Epithelial cell of esophagus (primary cell): Measurements from ENCODE around the gene LZTR1.

Experiments used
- DNase-seq: peaks from one replicate; pipeline ENCODE4 v3.0.0; 2010; ENCODE audit warnings: low read depth
- H3K4me3 ChIP-seq: 2 replicates; pipeline ENCODE4 v1.5.1; 2011; ENCODE audit warnings: mild to moderate bottlenecking, low read length, control low read depth
- CTCF ChIP-seq: IDR thresholded peaks from 2 replicates; pipeline ENCODE4 v1.5.1; 2011; ENCODE audit warnings: low read depth, mild to moderate bottlenecking, low read length, control low read depth, inconsistent platforms; ENCODE audit not compliant: insufficient read depth; ENCODE audit errors: missing control alignments

The LZTR1 gene

GRCh38 chr22:20987375-20987774 lies 5.3 kb downstream of the LZTR1 start:
- DNase-seq: no peak
- no peak for TF ChIP-seq CTCF
- no peak overlapping the region for H3K4me3 ChIP-seq

GRCh38 chr22:20988573-20989322 lies 6.7 kb downstream of the LZTR1 start:
- DNase-seq: no peak
- TF ChIP-seq CTCF: no peak

GRCh38 chr22:20989323-20990138 lies 7.4 kb downstream of the LZTR1 start:
- no peak overlapping the region for H3K4me3 ChIP-seq
- no peak for DNase-seq
- no peak for TF ChIP-seq CTCF

More at GRCh38 chr22:20988573-20989322, 6.7 kb downstream of the LZTR1 start:
- no peak overlapping the region for H3K4me3 ChIP-seq

GRCh38 chr22:20990184-20991180 lies 8.4 kb downstream of the LZTR1 start:
- H3K4me3 ChIP-seq: no peak overlapping the region
- no peak for DNase-seq
- no peak for TF ChIP-seq CTCF

GRCh38 chr22:20991252-20992055 lies 9.4 kb downstream of the LZTR1 start:
- DNase-seq: no peak
- no peak overlapping the region for H3K4me3 ChIP-seq
- no peak for TF ChIP-seq CTCF

- no peak overlapping the region for H3K4me3 ChIP-seq
- no peak for TF ChIP-seq CTCF
- DNase-seq: no peak
Measured at GRCh38 chr22:20992056-20992442, 10.0 kb downstream of the LZTR1 start.
